HL-60 (cell line): ENCODE results near the gene NXF1.

ENCODE experiments used
- CTCF ChIP-seq: IDR thresholded peaks from one replicate; pipeline ENCODE4 v1.5.1; 2011; ENCODE audit warnings: low read length, control low read depth, inconsistent platforms; ENCODE audit not compliant: insufficient read depth
- POLR2AphosphoS5 ChIP-seq: IDR thresholded peaks from 2 replicates; pipeline ENCODE4 v1.6.1; 2012; ENCODE audit warnings: low read depth

- peak; percentile 46 for TF ChIP-seq POLR2AphosphoS5
- no peak for TF ChIP-seq CTCF
Measured at GRCh38 chr11:62771144-62772021, 33.9 kb downstream of the NXF1 start, which contains the start of gene TAF6L.
